ENCODE results near the gene CDCA3. TPM values are rescaled to one million over a fixed set of nuclear protein-coding genes. Genes with fewer than 3 reads are reported as not detected.
A peak's percentile ranks its signal among the peaks of the same experiment; 100 is the strongest.

CDCA3 gene
- total and polyA plus RNA-seq, 2 of the 4 experiments (the other 2 are of a cell fraction) = 23.5 to 61.0 TPM

- H3K4me1 ChIP-seq (ENCODE audit: control insufficient read depth, insufficient read depth, low read length) = peaks cover 15% of the 10 kb centered on the region
- peaks cover 51% of the 10 kb centered on the region for H4K20me1 ChIP-seq (ENCODE audit: insufficient read depth, low read length)
- H3K27me3 ChIP-seq (ENCODE audit: control insufficient read depth, insufficient read depth, low read length) = no peaks in the 10 kb centered on the region
- H4K5ac ChIP-seq (ENCODE audit: low read depth, low read length) = no peak overlapping the region
- peak overlapping the region; percentile 62; the same call in 1 of the 2 replicates for H3K56ac ChIP-seq (ENCODE audit: extremely low read depth, insufficient read depth, low read length)
- ATAC-seq (ENCODE audit: low read depth) (peak; percentile 48), DNase-seq (peak; percentile 64)
- WGBS, 2 experiments (ENCODE audit: extremely low coverage in 2 of 2, insufficient read length in 1 of 2) = 3% methylated on average over 11 of the region's 40 CpGs; no CpG with 5 or more reads in 1 of the 2 experiments
- H3K14ac ChIP-seq (replicated peaks; ENCODE audit: low read depth, low read length) = peak overlapping the region; percentile 77
- peaks cover 36% of the 10 kb centered on the region for H3K36me3 ChIP-seq (ENCODE audit: control insufficient read depth, insufficient read depth, low read length)
- H3K9me1 ChIP-seq (ENCODE audit: insufficient read depth, low read length) = no peaks in the 10 kb centered on the region
- H3K18ac ChIP-seq (ENCODE audit: low read depth, low read length) = no peak overlapping the region; the same call in 1 of the 2 replicates
- ChIA-PET POLR2A (ENCODE audit: unreplicated experiment) (interaction anchor here (1.0 to 1.9 kb wide), 2 partner anchors 19 to 72 kb away, joined by 4 to 12 read pairs; no protein-coding TSS in a partner anchor), CTCF (interaction anchor here (0.6 to 3.0 kb wide), 14 partner anchors 9 to 146 kb away, joined by 3 to 17 read pairs (median 3); partner anchors contain the start of genes CDCA3, LPCAT3, MLF2 and USP5)
- H2AK5ac ChIP-seq (ENCODE audit: low read depth, low read length) = peak overlapping the region; percentile 84
- H3K4ac ChIP-seq (ENCODE audit: low read depth, low read length) = peak overlapping the region; percentile 87
- peak overlapping the region; percentile 95 for H3K4me3 ChIP-seq (ENCODE audit: insufficient read depth, low read depth, low read length)
- peak overlapping the region; percentile 33; the same call in 1 of the 2 replicates for H2BK120ac ChIP-seq (ENCODE audit: low read depth, low read length)
- peak overlapping the region; percentile 97 for H2AK9ac ChIP-seq (replicated peaks; ENCODE audit: low read depth, low read length, poor library complexity)
- peak overlapping the region; percentile 63 for H2BK5ac ChIP-seq (ENCODE audit: low read depth, low read length, poor library complexity, severe bottlenecking)
- peak overlapping the region; percentile 40 to 61; a peak in 1 of 4 replicates for H4K8ac ChIP-seq (ENCODE audit: low read depth in 2 of 2, low read length in 2 of 2)
- H3K79me1 ChIP-seq (ENCODE audit: low read depth in 1 of 2, low read length in 2 of 2) = peaks cover 32 to 67% of the 10 kb centered on the region in 2 experiments
- in situ Hi-C loops (cut with MboI; ENCODE audit: low sequenced_read_pairs) (no loop called here), intact Hi-C loops (cut with micrococcal nuclease) (loop anchor here (1.0 to 5.0 kb wide), 3 partner anchors 19 to 240 kb away; no protein-coding TSS in a partner anchor), dilution Hi-C loops (cut with HindIII; ENCODE audit: low sequenced_read_pairs, unreplicated experiment) (no loop called here)
- H2BK15ac ChIP-seq (ENCODE audit: low read depth, low read length) = no peak overlapping the region
- peak overlapping the region; percentile 52 for H4K91ac ChIP-seq (ENCODE audit: insufficient read depth, low read depth, low read length)
- no TSS peak for BruUV-seq (replicated peaks)
- peak overlapping the region; percentile 54 for H3K23ac ChIP-seq (ENCODE audit: low read depth, low read length)
- H3K9me3 ChIP-seq (ENCODE audit: control insufficient read depth, insufficient read depth, low read length) = no peaks in the 10 kb centered on the region
- H3K9ac ChIP-seq (ENCODE audit: low read depth, low read length) = peak overlapping the region; percentile 94
- peak overlapping the region; percentile 87 for H2AFZ ChIP-seq (replicated peaks; ENCODE audit: low read length, poor library complexity)
- peak overlapping the region; percentile 92 for H3K4me2 ChIP-seq (ENCODE audit: low read depth, low read length)
- no peak overlapping the region for H2BK20ac ChIP-seq (ENCODE audit: low read depth, low read length)
- peak overlapping the region; percentile 91 for H3K27ac ChIP-seq (ENCODE audit: insufficient read depth, low read length)
- TF ChIP-seq RAD21 (IDR thresholded peaks at IDR 0.05; ENCODE audit: low read length) = peak; percentile 52
- TF ChIP-seq CEBPB (IDR thresholded peaks at IDR 0.05; ENCODE audit: low read depth, low read length) = no peak
- peak; percentile 10; the same call in 1 of the 2 replicates for TF ChIP-seq BHLHE40 (IDR thresholded peaks at IDR 0.05; ENCODE audit: low read depth, low read length)
- peak; percentile 89 for TF ChIP-seq CTCF (conservative IDR thresholded peaks at IDR 0.05; ENCODE audit: low read depth, low read length)
- no peak for TF ChIP-seq ELK1 (IDR thresholded peaks at IDR 0.05; ENCODE audit: borderline replicate concordance, low read depth, low read length)
- no peak for TF ChIP-seq CHD1 (IDR thresholded peaks at IDR 0.05; ENCODE audit: low read depth, low read length)
- TF ChIP-seq MAZ (IDR thresholded peaks at IDR 0.05; ENCODE audit: borderline replicate concordance, low read depth, low read length) = peak; percentile 62; the same call in 1 of the 2 replicates
- no peak for TF ChIP-seq NFE2L2 (IDR thresholded peaks at IDR 0.05; ENCODE audit: low read depth, low read length)
- no peak for TF ChIP-seq FOS (IDR thresholded peaks at IDR 0.05; ENCODE audit: low read depth, low read length)
- TF ChIP-seq RCOR1 (IDR thresholded peaks at IDR 0.05; ENCODE audit: insufficient replicate concordance, low read length) = no peak
- TF ChIP-seq MAFK (IDR thresholded peaks at IDR 0.05; ENCODE audit: low read depth, low read length) = no peak
- TF ChIP-seq, protein P1, sequence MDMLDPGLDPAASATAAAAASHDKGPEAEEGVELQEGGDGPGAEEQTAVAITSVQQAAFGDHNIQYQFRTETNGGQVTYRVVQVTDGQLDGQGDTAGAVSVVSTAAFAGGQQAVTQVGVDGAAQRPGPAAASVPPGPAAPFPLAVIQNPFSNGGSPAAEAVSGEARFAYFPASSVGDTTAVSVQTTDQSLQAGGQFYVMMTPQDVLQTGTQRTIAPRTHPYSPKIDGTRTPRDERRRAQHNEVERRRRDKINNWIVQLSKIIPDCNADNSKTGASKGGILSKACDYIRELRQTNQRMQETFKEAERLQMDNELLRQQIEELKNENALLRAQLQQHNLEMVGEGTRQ (IDR thresholded peaks at IDR 0.05; ENCODE audit: low read depth, low read length) = no peak; the same call in 1 of the 2 replicates
Observed at GRCh38 chr12:6872073-6873048, 21.3 kb upstream of the CDCA3 start.
